Measurements from ENCODE around the gene FXYD6. TPM values are rescaled to one million over a fixed set of nuclear protein-coding genes. Genes with fewer than 3 reads are reported as not detected.

The FXYD6 gene
- total RNA-seq, 4 donors from 2014 or later = 2.9 to 17.7 (median 5.4) TPM

DNA sequence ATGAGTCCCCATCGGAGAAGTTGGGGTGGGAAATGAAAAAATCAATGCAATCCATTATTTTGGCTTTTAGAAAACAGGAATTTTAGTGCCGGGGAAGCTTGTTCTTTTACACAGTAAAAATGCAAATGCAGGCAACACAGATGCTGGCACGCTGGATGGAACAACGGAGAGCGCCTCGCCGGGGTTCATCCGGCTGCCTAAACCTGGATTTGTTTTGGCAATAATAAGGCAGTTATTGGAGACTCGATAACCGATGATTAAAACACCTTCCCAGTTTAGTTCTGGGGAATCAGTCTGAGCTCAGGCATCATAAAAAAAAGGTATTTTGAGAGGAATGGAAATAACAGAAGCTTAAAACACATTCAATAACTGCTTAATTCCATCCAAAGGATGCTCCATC is 82.3 kb downstream of the FXYD6 start:
- DNase-seq (no peak), ATAC-seq (no peak)
- no peaks in the 10 kb centered on the region for H3K36me3 ChIP-seq
- peaks cover 55 to 60% (median 57%) of the 10 kb centered on the region in 3 donors for H3K27me3 ChIP-seq
- H3K4me1 ChIP-seq = peaks cover 10 to 11% of the 10 kb centered on the region in 2 donors
- no peak overlapping the region for H3K27ac ChIP-seq
- in situ Hi-C loops (cut with MboI; ENCODE audit: low sequenced_read_pairs in 4 of 4) (no loop called here), intact Hi-C loops (cut with DNase I; ENCODE audit: low total_unique reads) (no loop called here)
- H3K9me3 ChIP-seq = no peaks in the 10 kb centered on the region
- TF ChIP-seq, protein P1, sequence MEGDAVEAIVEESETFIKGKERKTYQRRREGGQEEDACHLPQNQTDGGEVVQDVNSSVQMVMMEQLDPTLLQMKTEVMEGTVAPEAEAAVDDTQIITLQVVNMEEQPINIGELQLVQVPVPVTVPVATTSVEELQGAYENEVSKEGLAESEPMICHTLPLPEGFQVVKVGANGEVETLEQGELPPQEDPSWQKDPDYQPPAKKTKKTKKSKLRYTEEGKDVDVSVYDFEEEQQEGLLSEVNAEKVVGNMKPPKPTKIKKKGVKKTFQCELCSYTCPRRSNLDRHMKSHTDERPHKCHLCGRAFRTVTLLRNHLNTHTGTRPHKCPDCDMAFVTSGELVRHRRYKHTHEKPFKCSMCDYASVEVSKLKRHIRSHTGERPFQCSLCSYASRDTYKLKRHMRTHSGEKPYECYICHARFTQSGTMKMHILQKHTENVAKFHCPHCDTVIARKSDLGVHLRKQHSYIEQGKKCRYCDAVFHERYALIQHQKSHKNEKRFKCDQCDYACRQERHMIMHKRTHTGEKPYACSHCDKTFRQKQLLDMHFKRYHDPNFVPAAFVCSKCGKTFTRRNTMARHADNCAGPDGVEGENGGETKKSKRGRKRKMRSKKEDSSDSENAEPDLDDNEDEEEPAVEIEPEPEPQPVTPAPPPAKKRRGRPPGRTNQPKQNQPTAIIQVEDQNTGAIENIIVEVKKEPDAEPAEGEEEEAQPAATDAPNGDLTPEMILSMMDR (IDR thresholded peaks at IDR 0.05 in 4 of 5, conservative IDR thresholded peaks at IDR 0.05 in 1 of 5) = no peak
- no peak for TF ChIP-seq POLR2A (IDR thresholded peaks at IDR 0.05)
- H3K4me3 ChIP-seq = no peak overlapping the region

DNA sequence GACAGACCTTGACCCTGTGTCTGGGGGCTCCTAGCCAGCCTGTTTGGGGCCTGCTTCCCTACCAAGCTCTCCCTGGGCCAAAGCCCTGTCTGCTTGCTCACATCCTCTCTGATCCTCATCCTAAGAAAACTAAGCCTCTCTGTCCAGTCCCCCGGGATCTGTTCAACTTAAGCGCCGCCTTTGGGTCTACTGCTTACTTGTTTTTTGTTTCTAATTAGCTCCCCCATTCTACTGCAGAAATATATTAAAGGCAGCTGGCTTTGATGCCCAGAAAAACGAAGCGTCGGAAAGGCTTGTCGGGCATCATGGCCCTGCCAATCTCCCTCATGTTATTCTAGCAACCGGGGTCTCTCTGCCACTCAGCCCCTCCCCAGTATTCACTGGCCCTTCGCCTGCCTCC is 82.9 kb downstream of the FXYD6 start:
- Histone ChIP-seq H3K36me3 (no peaks in the 10 kb centered on the region), H3K9me3 (no peaks in the 10 kb centered on the region), H3K27ac (no peak overlapping the region), H3K27me3 (peaks cover 52 to 60% (median 55%) of the 10 kb centered on the region in 3 donors), H3K4me1 (peaks cover 10 to 11% of the 10 kb centered on the region in 2 donors), H3K4me3 (no peak overlapping the region)
- DNase-seq = no peak
- no peak for TF ChIP-seq POLR2A (IDR thresholded peaks at IDR 0.05)
- TF ChIP-seq, protein P1 (IDR thresholded peaks at IDR 0.05 in 4 of 5, conservative IDR thresholded peaks at IDR 0.05 in 1 of 5) = no peak
- intact Hi-C loops (cut with DNase I; ENCODE audit: low total_unique reads) (no loop called here), in situ Hi-C loops (cut with MboI; ENCODE audit: low sequenced_read_pairs in 4 of 4) (no loop called here)
- no peak for ATAC-seq

DNA sequence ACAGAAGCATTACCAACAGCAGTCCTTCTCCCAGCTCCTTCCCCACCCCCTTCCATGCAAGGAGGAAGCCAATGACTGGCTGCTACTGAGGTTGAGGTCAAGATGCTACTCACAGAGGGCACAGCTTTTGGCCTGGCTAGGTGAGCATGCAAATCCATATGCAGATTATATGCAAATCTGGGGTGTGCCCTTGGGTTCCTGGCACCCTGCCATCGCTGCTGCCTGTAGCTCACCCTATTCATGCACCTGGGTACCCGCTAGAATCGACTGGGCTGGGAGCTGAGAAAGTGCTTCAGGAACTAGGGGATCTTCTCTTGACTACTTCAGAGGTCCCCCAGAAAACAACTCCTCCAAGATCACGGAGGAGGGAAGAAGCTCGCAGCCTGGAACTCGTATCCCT is 83.5 kb downstream of the FXYD6 start:
- Histone ChIP-seq H3K4me3 (no peak overlapping the region), H3K27me3 (peaks cover 46 to 55% (median 54%) of the 10 kb centered on the region in 3 donors), H3K27ac (no peak overlapping the region), H3K4me1 (peaks cover 10 to 11% of the 10 kb centered on the region in 2 donors), H3K9me3 (no peaks in the 10 kb centered on the region), H3K36me3 (no peaks in the 10 kb centered on the region)
- in situ Hi-C loops (cut with MboI; ENCODE audit: low sequenced_read_pairs in 4 of 4) = no loop called here
- intact Hi-C loops (cut with DNase I; ENCODE audit: low total_unique reads) = no loop called here
- DNase-seq (no peak), ATAC-seq (no peak)
- TF ChIP-seq, protein P1 (IDR thresholded peaks at IDR 0.05 in 4 of 5, conservative IDR thresholded peaks at IDR 0.05 in 1 of 5) = no peak
- no peak for TF ChIP-seq POLR2A (IDR thresholded peaks at IDR 0.05)

GRCh38 chr11:117792241-117792640 is 84.2 kb downstream of the FXYD6 start:
- in situ Hi-C loops (cut with MboI; ENCODE audit: low sequenced_read_pairs in 4 of 4) = no loop called here

More at GRCh38 chr11:117792241-117792640, 84.2 kb downstream of the FXYD6 start:
- peaks cover 10 to 11% of the 10 kb centered on the region in 2 donors for H3K4me1 ChIP-seq
- intact Hi-C loops (cut with DNase I; ENCODE audit: low total_unique reads) = no loop called here
- DNase-seq (no peak), ATAC-seq (no peak)
- TF ChIP-seq POLR2A (IDR thresholded peaks at IDR 0.05) = no peak
- TF ChIP-seq, protein P1 (IDR thresholded peaks at IDR 0.05 in 4 of 5, conservative IDR thresholded peaks at IDR 0.05 in 1 of 5) = no peak
- H3K27me3 ChIP-seq = peaks cover 39 to 49% (median 46%) of the 10 kb centered on the region in 3 donors
- no peaks in the 10 kb centered on the region for H3K9me3 ChIP-seq
- no peak overlapping the region for H3K4me3 ChIP-seq
- no peak overlapping the region for H3K27ac ChIP-seq
- no peaks in the 10 kb centered on the region for H3K36me3 ChIP-seq

Measured in gastrocnemius medialis (tissue), 4 donors.